ENCODE results near the gene REELD1.

REELD1 gene

GRCh38 chr4:146244496-146244895 is 30.2 kb downstream of the REELD1 start:
- no peak overlapping the region for H3K27ac ChIP-seq
- H3K4me1 ChIP-seq (ENCODE audit: control insufficient read depth in 1 of 2, insufficient read depth in 1 of 2, low read depth in 1 of 2, low read length in 1 of 2): no peaks in the 10 kb centered on the region
- H3K36me3 ChIP-seq: no peaks in the 10 kb centered on the region
- no peaks in the 10 kb centered on the region for H3K9me3 ChIP-seq
- H3K4me3 ChIP-seq (ENCODE audit: low read depth in 1 of 2, low read length in 1 of 2): no peak overlapping the region
- H3K27me3 ChIP-seq: peaks cover 15% of the 10 kb centered on the region
- no peak for TF ChIP-seq CTCF (IDR thresholded peaks at IDR 0.05)

GRCh38 chr4:146245246-146245645 is 30.9 kb downstream of the REELD1 start:
- Histone ChIP-seq H3K27ac (no peak overlapping the region), H3K27me3 (peaks cover 15% of the 10 kb centered on the region), H3K9me3 (no peaks in the 10 kb centered on the region), H3K4me1 (ENCODE audit: control insufficient read depth in 1 of 2, insufficient read depth in 1 of 2, low read depth in 1 of 2, low read length in 1 of 2) (no peaks in the 10 kb centered on the region), H3K36me3 (no peaks in the 10 kb centered on the region), H3K4me3 (ENCODE audit: low read depth in 1 of 2, low read length in 1 of 2) (no peak overlapping the region)
- no peak for TF ChIP-seq CTCF (IDR thresholded peaks at IDR 0.05)

GRCh38 chr4:146245850-146246249 is 31.5 kb downstream of the REELD1 start:
- H3K27ac ChIP-seq: no peak overlapping the region

GRCh38 chr4:146246381-146246780 is 32.0 kb downstream of the REELD1 start:
- Histone ChIP-seq H3K9me3 (no peaks in the 10 kb centered on the region), H3K27ac (no peak overlapping the region), H3K4me1 (ENCODE audit: control insufficient read depth in 1 of 2, insufficient read depth in 1 of 2, low read depth in 1 of 2, low read length in 1 of 2) (no peaks in the 10 kb centered on the region), H3K36me3 (no peaks in the 10 kb centered on the region), H3K4me3 (ENCODE audit: low read depth in 1 of 2, low read length in 1 of 2) (no peak overlapping the region), H3K27me3 (peaks cover 15% of the 10 kb centered on the region)
- no peak for TF ChIP-seq CTCF (IDR thresholded peaks at IDR 0.05)

More at GRCh38 chr4:146245850-146246249, 31.5 kb downstream of the REELD1 start:
- no peaks in the 10 kb centered on the region for H3K36me3 ChIP-seq
- TF ChIP-seq CTCF (IDR thresholded peaks at IDR 0.05): no peak
- no peaks in the 10 kb centered on the region for H3K4me1 ChIP-seq (ENCODE audit: control insufficient read depth in 1 of 2, insufficient read depth in 1 of 2, low read depth in 1 of 2, low read length in 1 of 2)
- H3K9me3 ChIP-seq: no peaks in the 10 kb centered on the region
- H3K27me3 ChIP-seq: peaks cover 15% of the 10 kb centered on the region
- no peak overlapping the region for H3K4me3 ChIP-seq (ENCODE audit: low read depth in 1 of 2, low read length in 1 of 2)

GRCh38 chr4:146247356-146247755 is 33.0 kb downstream of the REELD1 start:
- H3K27me3 ChIP-seq: peaks cover 15% of the 10 kb centered on the region
- H3K36me3 ChIP-seq: no peaks in the 10 kb centered on the region
- no peaks in the 10 kb centered on the region for H3K9me3 ChIP-seq
- no peaks in the 10 kb centered on the region for H3K4me1 ChIP-seq (ENCODE audit: control insufficient read depth in 1 of 2, insufficient read depth in 1 of 2, low read depth in 1 of 2, low read length in 1 of 2)
- no peak overlapping the region for H3K27ac ChIP-seq
- TF ChIP-seq CTCF (IDR thresholded peaks at IDR 0.05): no peak
- H3K4me3 ChIP-seq (ENCODE audit: low read depth in 1 of 2, low read length in 1 of 2): no peak overlapping the region
